NCI-H524 treated with DMSO at 0.1 percent for 48 hours (cell line): ENCODE data around the gene RNF157.

ENCODE experiments used
- DNase-seq: peaks from one replicate; lab custom pipeline; 2025; lab: John Stamatoyannopoulos, UW

Gene RNF157

DNA sequence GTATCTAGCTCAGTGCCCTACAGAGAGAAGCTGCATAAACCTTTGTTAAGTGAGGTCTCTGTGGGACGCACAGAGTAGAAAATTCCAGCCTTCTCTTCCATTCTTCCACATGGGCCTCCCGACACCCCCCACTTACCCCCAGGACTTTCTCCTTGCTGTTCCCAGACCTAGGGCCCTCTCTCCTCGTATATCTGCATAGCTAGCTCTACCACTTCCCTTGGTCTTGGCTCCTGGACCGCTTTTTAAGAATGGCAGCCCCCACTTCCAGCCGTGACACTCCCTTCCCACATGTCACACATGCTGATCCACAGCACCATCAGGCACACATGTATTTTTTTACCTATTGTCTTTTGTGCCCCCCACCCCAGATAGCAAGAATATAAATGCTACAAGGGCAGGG, 82.5 kb downstream of the RNF157 start:
- DNase-seq: no peak

DNA sequence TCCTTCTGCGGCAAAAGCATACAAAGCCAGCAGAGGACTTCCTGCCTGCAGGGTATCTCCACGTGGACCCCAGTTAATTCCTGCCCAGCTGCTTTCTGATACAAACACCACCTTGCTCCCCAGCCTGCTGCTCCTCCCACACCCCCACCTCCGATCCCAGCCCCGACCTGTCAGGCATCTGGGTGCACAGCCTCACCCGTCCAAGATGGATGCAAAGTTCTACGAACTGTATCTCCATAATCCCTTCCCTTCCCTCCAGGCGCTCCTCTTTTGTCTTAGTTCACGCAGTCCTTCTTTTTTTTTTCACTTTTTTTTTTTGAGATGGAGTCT, 83.7 kb downstream of the RNF157 start:
- no peak for DNase-seq

DNA sequence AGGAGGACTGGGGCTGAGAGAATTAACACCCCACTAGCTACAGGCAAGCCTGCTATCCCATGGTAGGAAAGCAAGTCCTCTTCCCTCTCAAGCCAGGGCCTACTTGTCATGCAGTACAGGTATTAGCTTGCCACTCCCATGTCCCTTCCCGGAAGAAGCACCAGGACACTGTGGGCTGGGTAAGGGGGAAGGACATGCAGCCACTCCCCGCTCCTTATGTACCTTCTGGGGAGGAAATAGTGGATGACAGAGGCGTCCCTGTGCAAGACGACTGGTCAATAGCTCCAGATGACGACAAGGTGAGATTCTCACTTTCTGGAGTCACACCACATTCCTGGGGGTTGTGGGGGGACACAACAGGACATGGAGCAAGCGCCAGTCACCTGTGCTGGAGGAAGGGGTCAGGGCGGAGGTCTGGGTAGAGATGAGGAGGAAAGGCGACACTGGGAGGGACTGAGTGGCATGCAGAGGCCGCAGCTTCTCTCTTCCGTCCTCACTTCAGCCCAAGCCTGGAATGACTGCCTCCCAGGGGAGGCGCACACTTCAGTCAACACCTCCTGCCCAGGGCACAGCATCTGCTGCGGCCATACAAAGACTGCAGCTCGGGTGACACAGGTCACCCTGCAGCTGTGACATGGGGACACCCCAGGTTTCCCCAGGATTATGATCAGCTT, 84.2 kb downstream of the RNF157 start:
- no peak for DNase-seq

DNA sequence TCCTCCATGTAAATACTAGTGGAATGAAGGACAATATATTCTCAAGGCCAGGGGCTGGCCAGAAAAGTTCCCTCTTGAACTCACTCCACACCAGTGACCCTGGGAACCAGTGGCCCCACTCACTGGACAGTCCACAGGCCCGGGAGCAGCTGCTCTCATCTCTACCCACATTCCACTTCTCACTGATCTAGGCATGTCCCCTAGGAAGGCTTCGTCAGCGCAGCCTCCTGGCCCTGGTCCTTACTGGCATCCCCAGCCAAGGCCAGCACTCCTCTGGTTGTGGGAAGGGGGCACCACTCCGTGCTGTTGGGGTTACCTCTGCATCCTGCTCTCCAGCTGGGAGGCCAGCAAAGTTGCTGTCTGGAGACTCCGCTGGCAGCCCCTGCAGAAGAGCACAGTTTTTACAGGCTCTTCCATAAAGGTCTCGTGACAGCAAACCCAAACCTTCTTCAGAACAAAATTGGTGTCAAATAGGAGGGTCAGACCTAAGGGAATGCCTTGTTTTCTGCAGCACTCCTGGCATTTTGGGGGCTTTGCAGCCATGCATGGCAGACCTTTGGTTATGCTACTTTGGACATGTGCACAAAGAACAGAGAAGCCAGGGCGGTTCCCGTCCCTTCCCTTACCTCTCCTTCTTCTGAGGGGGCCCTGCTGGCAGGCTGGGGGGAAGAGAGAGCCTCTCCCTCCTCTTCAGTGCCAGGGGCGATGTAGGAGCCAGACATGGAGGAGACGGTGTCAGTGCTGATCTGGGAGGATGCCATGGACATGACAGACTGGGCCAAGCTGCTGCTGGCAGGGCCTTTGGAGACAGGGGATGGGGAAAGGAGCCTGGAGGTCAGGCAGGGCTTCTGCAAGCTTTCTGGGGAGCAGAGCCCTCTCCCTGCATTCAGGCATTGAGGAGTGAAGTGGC, 85.1 kb downstream of the RNF157 start:
- DNase-seq: no peak

DNA sequence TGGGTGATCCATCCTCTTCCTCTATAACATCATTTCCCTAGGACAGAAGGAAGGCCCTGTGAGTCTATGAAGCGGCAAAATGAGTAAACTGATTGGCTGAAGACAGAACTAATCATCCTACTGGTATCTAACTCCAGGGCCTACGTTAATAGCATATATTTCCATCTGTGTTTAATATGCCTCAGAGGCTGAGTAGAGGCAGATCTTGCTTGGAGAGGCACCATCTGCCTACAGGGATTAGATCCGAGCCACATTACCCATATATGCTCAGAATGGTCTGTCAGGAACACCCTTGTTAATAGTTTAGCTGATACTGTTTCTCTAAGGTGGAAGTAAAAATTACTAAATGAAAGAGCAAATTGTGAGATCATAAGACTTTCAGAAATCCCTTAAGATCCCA, 86.0 kb downstream of the RNF157 start:
- DNase-seq: peak; percentile 95

DNA sequence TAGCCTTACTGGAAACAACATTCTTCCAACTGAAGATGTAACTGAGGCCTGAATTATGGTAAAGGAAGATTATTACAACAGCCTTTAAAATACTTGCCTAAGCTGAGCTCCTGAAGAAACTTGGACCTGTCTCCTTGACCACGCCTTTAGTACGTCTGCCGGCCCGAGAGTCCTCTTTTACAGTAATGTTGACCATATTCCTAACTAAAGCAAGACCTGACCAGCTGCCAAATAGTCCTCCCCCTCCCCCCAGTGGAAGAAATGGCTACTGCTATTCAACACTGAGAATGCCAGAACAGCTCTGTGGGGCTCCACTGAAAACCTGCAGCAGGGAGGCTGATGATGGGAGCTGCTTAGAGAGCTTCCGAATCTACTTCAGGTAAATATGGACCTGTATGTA, 86.7 kb downstream of the RNF157 start:
- DNase-seq: no peak

DNA sequence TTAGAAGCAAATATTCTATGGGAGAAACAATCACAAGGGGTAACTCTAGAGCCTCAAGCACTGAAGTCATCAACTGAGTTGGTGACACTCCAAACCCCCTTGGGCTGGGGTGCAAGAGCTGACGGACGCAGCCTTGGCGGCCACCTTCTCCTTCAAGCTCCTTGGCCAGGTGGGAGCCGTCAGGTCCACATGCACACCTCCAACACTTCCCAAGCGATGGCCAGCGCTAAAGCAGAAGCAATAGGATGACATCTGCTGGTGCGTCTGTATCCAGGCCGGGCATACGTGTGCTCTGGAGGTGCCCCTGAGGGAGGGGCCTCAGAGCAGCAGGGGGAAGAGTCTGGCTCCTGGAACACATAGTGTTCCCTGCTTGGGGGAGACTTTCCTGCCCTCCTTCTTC, 87.1 kb downstream of the RNF157 start:
- DNase-seq: no peak

DNA sequence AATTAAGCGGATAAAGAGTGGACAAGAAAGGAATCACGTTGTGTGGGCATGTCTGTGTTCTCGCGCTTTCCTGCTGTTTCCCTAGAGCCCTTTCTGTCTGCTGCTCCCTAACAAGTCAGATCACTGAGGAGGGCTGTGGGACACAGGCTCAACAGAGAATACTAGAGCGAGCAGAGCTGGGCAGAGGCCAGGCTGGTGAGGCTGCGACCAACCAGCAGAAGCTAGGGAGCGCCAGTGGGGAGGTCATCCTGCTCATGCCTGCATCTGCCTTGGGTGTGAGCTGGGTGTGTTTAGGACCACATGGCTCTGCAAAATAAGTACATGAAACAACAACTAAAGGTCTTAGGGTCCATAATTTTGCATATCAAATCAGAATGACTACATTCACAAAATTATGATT, 87.7 kb downstream of the RNF157 start:
- DNase-seq: no peak

DNA sequence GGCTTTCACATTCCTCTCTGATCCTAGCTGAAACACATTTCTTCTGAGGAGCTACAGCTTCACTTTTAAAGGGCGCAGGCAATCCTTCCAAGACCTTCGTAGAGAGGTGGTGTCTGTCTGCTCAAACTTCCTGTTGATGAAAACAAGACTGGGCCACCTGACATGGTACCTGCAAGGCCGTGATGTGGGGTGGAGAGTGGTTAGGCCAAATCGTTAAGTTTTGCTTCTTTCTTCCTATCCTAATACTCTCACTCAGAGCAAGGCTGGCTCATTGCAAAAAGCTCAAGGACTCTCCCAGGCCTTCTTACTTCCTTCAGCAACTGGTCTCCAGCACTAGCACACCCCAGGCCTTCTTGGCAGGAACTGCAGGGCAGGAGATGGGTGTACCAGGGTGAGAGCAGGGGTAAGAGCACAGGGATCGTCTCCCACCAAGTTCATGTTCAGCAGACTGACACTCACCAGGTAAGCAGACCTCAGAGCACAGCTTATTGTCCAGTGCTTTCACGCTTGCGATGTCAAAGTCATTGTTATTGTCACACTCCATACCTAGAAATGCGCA, 88.3 kb downstream of the RNF157 start:
- no peak for DNase-seq

DNA sequence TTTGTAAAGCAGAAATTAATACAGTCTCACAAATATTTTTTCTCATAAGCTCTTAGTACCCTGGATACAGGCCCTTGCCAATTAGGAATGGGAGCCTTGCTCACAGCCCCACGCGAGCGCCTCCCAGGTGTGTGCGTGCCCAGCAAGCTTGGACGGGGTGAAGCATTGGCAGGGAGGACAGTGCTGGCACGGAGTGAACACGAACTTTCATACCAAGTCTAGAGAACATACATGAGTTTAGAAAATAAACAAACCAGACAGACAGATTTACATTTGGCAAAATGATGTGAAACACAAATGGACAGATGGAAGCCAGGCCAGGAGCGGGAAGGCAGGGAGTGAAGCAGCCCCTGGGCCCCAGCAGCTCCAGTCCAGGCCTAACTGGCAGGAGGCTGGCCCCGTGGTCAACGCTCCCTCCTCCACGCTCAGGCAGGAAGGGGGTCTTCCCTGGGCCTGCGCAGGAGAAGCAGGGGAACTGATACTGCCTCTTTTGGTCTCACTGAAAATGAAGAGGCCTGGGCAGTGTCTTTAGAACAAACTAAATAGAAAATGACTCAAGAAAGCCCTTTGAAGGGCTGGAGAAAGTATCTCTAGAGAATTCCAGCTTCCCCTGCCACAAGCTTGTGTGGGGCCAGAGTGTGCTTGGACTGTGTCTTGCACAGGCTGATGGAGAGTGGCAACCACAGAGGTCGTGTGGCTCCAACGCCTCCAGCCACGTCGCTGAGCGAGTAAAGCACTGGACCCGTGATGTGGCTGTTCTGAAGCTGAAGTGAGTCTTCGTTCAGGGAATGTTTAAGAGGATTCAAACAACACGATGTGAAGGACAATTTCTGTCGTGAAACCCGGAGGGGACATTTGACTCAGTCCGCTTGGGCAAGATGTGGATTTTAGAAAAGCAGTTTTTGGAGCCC, 89.3 kb downstream of the RNF157 start:
- no peak for DNase-seq

DNA sequence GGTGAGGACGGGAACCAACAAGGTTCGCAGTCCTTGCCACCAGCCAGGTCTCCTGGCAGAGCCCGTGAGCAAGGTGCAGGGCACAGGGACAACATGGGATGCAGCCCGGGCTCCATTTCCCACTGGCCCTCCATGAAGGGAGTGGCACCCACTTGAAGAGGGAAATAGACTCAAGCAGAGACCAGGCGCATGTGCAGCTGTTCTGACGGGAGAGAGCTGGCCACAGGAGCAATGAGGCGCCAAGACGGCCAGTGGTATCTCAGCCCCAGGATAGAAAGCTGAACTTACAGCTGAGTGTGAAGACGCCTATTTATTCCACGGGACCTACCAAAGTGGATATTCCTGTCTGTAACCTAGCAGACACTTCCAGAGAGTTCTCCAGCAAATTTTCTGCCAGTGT, 91.1 kb downstream of the RNF157 start:
- DNase-seq: no peak

DNA sequence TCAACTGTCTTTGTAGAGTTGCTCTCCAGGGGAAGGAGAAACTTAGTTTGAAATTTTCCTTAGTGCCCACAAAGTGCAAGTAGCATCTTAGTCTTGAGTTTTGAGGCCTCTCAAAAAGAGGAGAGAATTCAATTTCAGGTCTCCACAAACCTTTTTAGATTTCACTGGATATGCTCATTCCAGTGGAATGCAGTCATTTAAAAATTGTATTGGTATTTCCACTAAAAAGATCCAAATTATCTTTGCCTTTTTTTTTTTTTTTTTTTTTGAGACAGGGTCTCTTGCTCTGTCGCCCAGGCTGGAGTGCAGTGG, 92.3 kb downstream of the RNF157 start:
- DNase-seq: no peak

DNA sequence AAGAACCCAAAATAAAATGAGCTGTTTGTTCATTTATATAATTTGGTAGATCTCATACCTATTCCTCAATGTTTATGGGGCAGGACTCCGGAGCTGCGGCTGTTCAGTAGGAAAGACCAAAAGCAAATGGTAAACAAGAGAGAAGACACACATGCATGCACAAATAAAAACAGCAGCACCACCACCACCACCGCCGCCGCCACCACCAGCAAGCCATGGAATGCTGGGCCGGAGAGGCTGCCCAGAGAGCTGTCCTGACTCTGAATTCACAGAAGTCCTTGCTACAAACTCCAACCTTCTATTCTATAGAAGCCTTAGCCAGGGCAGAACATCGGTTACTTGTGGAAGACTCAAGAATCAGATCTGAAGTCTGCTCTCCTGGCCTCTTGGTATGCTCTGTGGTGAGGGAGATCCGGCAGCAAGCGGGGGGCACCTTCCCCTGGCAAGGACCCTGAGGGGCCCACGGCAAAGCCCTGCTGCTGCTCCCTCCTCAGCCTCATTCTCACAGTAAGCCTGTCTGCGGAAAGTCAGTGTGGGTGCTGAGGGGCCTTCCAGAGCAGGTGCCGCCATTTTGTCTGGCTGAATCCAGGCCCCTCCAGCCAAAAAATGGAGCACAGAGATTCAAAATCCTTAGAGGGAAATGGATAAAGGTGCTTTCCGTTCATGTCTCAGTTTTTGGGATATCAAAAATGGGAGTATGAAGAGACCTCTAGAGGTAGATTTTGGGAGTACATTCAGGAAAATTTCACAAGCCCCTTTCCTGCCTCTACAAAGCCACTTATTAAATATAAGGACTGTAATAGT, 92.9 kb downstream of the RNF157 start:
- no peak for DNase-seq

DNA sequence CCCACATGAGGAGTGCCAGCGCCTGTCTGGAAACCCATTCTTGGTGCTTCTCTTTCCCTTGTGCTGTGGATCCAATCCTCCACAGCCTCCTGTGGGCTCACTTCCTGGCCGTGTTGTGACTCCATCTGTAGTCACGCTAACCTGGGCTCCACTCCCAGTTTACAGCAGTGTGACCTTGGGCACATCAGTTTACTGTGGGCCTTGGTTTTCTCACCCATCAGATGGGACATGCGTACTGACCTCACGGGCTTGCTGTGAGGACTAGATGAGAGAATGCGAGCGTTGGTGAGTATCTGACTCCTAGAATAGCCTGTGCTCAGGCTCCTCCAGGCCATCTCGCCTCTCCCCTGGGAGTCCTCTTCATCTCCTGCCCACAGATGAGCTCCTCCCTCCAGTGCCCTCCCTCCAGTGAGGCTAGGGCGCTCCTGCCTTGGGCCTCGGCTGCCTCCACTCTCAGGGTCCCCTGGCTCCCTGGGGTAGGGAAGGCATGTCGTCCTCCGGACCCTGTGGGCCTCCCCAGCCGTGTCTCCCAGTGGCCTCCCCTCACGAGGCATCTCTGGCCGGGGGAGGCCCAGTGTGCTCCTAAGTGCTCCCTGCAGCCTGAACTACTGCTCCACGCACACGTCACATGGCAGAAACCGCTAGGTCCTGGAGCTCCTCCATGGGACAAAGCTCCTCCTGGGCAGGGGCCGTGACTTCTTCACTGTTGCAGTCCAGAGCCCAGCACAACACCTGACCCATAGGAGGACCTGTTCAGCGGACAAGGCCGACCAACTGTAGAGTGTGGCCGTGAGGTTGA, 94.0 kb downstream of the RNF157 start:
- DNase-seq: no peak

DNA sequence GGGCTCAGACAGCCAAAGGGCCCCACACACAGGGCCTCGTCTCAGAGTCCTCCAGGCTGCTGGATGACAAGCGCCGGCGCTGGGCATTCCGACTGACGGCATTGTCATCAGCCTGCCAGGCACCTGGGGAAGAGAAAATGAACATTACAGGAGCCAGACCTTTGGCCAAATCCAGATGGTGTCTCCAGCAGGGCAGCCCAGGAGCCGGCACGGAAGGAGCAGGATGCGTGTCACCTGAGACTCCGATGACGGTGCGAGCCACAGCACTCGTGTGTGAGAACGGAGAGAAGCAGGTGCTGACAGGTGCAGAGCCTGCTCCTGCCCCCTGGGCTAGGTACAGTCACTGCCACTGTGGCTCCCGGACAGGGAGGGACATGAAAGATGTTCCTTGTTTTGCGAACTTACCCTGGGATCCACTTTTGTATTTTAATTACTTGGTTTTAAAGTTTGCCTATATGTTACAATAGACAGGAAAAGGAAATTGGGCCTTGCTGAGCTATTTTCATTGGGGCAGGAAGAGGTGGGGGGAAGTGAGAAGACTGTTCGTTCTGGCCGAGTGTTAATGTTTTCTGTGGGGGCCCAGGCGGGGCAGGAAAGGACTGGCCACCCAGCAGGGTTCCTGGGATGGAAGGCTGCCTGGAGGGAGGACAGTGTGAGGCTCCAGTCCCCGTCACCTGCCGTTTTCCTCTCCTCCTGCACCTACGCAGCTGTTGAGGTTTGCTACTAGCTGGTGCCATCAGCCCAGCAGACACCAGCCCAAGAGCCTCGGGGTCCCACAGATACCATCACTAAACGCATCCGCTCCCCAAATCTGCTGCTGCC, 94.9 kb downstream of the RNF157 start:
- DNase-seq: no peak

DNA sequence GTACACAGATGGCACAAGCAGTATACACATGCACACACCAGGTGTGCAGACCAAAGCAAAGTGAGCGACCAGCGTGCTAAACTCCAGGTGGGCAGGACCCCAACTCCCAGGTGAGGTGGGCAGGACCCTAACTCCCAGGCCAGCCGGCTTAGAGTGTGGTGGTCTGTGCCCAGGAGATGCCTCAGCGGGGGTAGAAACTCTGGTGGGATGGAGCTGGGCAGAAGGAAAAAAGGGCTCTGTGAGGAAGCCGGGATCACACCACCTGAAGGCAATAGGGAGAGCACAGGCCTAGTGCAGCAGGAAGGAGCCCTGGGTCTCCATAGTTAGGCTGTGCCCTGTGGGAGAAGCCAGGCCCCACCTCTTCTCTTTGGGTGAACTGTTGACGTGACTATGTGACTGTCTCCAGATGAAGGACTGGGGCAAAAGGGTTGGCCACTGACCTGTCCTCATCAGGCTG, 97.7 kb downstream of the RNF157 start:
- DNase-seq: no peak

DNA sequence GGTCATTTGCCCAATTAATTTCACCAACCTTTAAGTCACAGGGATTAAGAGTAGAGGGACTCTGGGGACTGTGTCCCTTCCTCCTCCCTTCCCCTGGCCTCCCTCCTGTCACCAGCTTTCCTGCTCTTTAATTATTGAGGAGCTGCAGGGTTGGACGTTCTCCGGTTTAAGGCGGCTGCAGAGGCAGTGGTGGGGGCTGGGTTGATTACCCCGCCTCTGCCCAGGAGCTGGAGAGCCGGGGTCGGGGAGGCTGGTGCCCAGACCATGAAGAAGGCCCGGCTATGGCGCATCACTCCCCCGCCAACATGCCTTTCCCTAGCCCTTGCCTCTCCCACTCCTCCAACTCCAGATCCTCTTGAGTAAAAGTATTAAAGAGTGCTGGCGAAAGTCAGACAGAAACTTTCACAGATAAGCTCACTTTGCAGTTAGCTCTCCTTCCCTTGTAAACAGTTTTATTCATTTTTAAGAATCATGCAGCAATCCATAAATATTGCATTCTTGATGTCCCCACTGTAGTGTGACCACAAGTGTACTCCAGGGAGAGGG, 98.2 kb downstream of the RNF157 start:
- DNase-seq: no peak

DNA sequence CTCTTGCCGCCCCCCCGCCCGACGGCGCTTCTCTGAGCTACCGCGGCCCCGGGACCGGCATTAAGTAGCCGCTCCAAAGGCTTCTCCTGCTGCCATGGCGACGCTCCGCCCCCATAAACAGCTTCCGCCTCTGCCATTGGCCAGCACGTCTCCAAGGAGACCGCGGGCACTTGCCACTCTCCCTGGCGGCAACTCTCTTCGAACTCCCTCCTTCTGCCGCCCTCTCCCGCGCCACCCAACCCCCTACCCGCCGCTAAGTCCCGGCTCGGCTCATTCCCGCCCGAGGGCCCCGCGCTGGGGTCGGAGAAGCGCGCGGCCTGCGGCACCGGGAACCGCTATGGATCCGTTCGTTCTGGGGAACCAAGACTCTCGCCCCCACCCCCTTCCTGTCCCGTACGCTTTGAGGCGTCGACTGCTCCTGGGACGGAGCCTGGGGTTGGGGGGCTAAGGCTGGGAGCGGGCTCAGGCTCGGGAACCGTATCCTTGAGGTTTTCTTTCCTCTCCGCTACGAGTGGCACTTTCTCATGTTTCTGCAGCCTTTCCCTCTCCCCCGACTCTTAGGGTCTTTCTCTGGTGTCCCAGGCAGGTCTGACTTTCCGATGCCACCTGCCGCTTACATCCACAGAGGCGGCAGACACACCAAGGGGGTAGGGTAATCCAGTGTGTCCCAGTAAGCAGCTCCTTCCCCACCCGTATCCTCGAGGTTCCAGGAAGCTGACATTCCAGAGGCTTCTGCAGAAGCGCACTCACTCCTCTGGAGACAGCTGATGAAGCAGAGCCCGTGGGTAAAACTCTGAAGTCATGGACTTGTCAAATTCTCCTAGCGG, 98.9 kb downstream of the RNF157 start, which contains the start of gene FOXJ1:
Gene FOXJ1, minus strand, starts transcription at position 34 of the 827 bp plus-strand sequence. CDS start 850 bp downstream, outside the sequence.
- DNase-seq: peak; percentile 97
